GM23338 (cell line): ENCODE results near the gene PSMG4.

ENCODE experiments used
- CREB1 ChIP-seq: fragments of 250-450 bp; sonication (Bioruptor Pico); IDR thresholded peaks from 2 replicates; pipeline ENCODE4 v1.5.0; 2020; ENCODE audit warnings: low read depth, mild to moderate bottlenecking, moderate library complexity
- EZH2 ChIP-seq: fragments of 200-600 bp; sonication (generic); IDR thresholded peaks from one replicate; pipeline ENCODE4 v1.8.0; 2017; ENCODE audit warnings: antibody characterized with exemption, mild to moderate bottlenecking, low read depth; ENCODE audit not compliant: unreplicated experiment
- EZH2phosphoT487 ChIP-seq: fragments of 200-600 bp; sonication (generic); IDR thresholded peaks from one replicate; pipeline ENCODE4 v1.8.1; 2018; ENCODE audit warnings: antibody characterized with exemption; ENCODE audit not compliant: unreplicated experiment
- JUNB ChIP-seq: IDR thresholded peaks from one replicate; pipeline ENCODE4 v1.6.1; 2016; ENCODE audit warnings: antibody characterized with exemption; ENCODE audit not compliant: unreplicated experiment
- NANOG ChIP-seq: IDR thresholded peaks from 2 replicates; pipeline ENCODE4 v1.6.1; 2016; ENCODE audit warnings: antibody characterized with exemption, borderline replicate concordance
- POLR2AphosphoS5 ChIP-seq: IDR thresholded peaks from 2 replicates; pipeline ENCODE4 v1.6.1; 2016; ENCODE audit warnings: antibody characterized with exemption, low read depth
- REST ChIP-seq: IDR thresholded peaks from one replicate; pipeline ENCODE4 v1.6.1; 2018; ENCODE audit warnings: antibody characterized with exemption; ENCODE audit not compliant: unreplicated experiment
- ZNF462 ChIP-seq: fragments of 250-450 bp; sonication (Bioruptor Pico); IDR thresholded peaks from 2 replicates; pipeline ENCODE4 v1.5.0; 2020; ENCODE audit warnings: mild to moderate bottlenecking, moderate library complexity
- TF ChIP-seq, protein P1 (sequence below), 2 experiments: fragments of 200-600 bp in 1 of 2; sonication (generic) in 1 of 2; conservative IDR thresholded peaks; 2 replicates each; pipeline versions ENCODE4 v1.5.1 to v1.6.1; 2016 to 2017; ENCODE audit warnings: antibody characterized with exemption in 2 of 2, low read depth in 2 of 2, mild to moderate bottlenecking in 2 of 2, moderate library complexity in 1 of 2
- TF ChIP-seq, protein P2 (sequence below): IDR thresholded peaks from 2 replicates; pipeline ENCODE4 v1.6.1; 2016; ENCODE audit warnings: antibody characterized with exemption

- TF ChIP-seq, protein P1, sequence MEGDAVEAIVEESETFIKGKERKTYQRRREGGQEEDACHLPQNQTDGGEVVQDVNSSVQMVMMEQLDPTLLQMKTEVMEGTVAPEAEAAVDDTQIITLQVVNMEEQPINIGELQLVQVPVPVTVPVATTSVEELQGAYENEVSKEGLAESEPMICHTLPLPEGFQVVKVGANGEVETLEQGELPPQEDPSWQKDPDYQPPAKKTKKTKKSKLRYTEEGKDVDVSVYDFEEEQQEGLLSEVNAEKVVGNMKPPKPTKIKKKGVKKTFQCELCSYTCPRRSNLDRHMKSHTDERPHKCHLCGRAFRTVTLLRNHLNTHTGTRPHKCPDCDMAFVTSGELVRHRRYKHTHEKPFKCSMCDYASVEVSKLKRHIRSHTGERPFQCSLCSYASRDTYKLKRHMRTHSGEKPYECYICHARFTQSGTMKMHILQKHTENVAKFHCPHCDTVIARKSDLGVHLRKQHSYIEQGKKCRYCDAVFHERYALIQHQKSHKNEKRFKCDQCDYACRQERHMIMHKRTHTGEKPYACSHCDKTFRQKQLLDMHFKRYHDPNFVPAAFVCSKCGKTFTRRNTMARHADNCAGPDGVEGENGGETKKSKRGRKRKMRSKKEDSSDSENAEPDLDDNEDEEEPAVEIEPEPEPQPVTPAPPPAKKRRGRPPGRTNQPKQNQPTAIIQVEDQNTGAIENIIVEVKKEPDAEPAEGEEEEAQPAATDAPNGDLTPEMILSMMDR (conservative IDR thresholded peaks at IDR 0.05; ENCODE audit: low read depth in 2 of 2): no peak
- no peak for TF ChIP-seq JUNB
- no peak for TF ChIP-seq POLR2AphosphoS5
- no peak for TF ChIP-seq ZNF462 (CRISPR knock-in tag)
- TF ChIP-seq EZH2: no peak
- no peak for TF ChIP-seq NANOG
- no peak for TF ChIP-seq EZH2phosphoT487
- no peak for TF ChIP-seq CREB1 (CRISPR knock-in tag)
- TF ChIP-seq REST: no peak
- TF ChIP-seq, protein P2, sequence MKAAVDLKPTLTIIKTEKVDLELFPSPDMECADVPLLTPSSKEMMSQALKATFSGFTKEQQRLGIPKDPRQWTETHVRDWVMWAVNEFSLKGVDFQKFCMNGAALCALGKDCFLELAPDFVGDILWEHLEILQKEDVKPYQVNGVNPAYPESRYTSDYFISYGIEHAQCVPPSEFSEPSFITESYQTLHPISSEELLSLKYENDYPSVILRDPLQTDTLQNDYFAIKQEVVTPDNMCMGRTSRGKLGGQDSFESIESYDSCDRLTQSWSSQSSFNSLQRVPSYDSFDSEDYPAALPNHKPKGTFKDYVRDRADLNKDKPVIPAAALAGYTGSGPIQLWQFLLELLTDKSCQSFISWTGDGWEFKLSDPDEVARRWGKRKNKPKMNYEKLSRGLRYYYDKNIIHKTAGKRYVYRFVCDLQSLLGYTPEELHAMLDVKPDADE: no peak
These were observed 8.4 kb downstream of the PSMG4 start for GRCh38 chr6:3267162-3267561.
